Activated T-cell treated with anti-CD3 and anti-CD28 coated beads, Interleukin-2, amount 50 U/mL, for 24 hours (primary cell): Measurements from ENCODE around the gene TEX2.

Experiments used
- DNase-seq: peaks from one replicate; pipeline ENCODE4 v3.0.0-alpha.2; 2020
- H3K27ac Mint-ChIP-seq: 2 replicates; pipeline ENCODE4 v1.8.0; 2020; ENCODE audit warnings: mild to moderate bottlenecking, mixed read lengths
- H3K27me3 Mint-ChIP-seq: 2 replicates; pipeline ENCODE4 v1.8.0; 2020; ENCODE audit warnings: mixed read lengths
- H3K36me3 Mint-ChIP-seq: 2 replicates; pipeline ENCODE4 v1.8.0; 2020; ENCODE audit warnings: low read depth, mixed read lengths
- H3K4me1 Mint-ChIP-seq: 2 replicates; pipeline ENCODE4 v1.8.0; 2020; ENCODE audit warnings: low read depth, mixed read lengths
- H3K4me3 Mint-ChIP-seq: 2 replicates; pipeline ENCODE4 v1.8.0; 2020; ENCODE audit warnings: mild to moderate bottlenecking, moderate library complexity, mixed read lengths
- H3K9me3 Mint-ChIP-seq: 2 replicates; pipeline ENCODE4 v1.8.0; 2020; ENCODE audit warnings: mixed read lengths

Gene TEX2

DNA sequence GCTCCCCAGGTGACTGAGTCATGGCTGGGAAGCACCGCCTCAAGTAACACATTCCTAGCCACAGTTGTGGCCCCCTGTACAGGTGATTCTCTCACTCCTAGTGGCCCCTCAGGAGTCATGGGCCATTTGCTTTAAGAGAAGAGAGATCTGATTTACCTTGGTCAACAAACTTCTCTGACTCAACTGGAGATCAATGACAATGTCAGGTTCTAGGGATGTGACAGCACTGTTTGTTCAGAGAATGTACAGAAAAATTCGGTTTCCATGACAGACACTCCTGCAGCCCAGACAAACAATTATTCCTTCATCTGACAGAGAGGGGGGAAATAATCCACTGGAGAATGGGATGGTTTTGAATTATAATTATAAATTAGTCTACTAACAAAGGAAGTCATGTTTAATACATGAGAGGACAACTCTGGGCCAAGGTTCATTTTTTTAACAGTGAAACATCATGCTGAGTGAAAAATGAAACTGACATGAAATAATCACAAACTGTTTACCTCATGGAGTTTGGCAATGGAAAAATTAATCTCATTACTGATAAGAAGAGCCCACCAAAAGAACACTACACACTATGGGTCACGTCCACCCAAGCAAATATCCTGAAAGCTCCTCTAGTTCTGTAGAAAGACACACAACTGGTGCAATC is 142.8 kb downstream of the TEX2 start:
- H3K36me3 Mint-ChIP-seq: peaks cover 10% of the 10 kb centered on the region
- no peak for DNase-seq
- no peaks in the 10 kb centered on the region for H3K9me3 Mint-ChIP-seq
- no peak overlapping the region for H3K4me3 Mint-ChIP-seq
- peaks cover 75% of the 10 kb centered on the region for H3K4me1 Mint-ChIP-seq
- peak overlapping the region; percentile 91 for H3K27ac Mint-ChIP-seq
- H3K27me3 Mint-ChIP-seq: no peaks in the 10 kb centered on the region

DNA sequence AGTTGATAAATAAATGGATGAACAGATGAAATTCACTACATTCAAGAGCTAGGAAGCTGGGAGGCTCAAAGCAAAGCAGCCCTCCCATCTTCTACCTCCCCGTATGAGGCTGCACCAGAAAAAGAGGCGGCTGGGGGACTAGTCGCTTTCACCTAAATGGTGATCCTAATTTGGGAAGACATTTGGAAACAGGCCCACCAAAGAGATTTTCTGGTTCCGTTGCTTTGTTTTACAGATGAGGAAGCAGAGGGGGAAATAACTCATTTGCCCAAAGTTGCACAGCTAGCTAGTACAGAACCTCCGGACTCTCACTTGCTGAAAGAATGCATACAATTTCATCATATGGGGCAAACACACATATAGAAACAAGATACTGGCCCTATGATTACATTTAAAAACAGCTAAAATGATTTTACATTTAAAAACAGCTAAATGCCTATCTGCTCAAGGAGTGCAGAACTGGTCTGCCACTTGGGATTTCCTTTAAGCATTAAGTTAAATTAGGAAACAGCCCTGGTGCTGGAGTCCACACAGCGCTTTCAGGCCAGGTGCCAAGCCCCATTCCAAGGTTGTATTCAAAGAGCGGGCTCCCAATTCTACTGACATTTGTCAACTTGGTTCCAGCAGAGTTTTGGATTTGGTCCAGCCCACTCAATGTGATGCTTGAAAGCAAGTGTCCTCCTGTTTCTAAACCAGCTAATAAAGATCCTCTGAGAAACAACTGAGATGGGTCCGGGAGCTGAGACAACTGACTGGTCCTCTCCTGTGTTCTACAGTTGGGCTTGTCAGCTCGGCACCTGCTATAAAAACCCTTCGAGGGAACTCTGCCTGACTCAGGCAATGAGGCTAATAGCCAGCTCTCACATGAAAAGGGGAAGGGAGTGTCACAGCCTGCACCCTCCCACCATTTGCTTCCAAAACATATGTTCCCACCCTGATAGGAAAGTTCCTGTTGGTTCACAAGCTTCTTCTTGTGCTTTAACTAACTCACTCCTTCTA is 144.8 kb downstream of the TEX2 start:
- Mint-ChIP-seq H3K4me3 (no peak overlapping the region), H3K27ac (no peak overlapping the region), H3K36me3 (peaks cover 3% of the 10 kb centered on the region), H3K27me3 (no peaks in the 10 kb centered on the region), H3K9me3 (no peaks in the 10 kb centered on the region), H3K4me1 (peaks cover 73% of the 10 kb centered on the region)
- no peak for DNase-seq

DNA sequence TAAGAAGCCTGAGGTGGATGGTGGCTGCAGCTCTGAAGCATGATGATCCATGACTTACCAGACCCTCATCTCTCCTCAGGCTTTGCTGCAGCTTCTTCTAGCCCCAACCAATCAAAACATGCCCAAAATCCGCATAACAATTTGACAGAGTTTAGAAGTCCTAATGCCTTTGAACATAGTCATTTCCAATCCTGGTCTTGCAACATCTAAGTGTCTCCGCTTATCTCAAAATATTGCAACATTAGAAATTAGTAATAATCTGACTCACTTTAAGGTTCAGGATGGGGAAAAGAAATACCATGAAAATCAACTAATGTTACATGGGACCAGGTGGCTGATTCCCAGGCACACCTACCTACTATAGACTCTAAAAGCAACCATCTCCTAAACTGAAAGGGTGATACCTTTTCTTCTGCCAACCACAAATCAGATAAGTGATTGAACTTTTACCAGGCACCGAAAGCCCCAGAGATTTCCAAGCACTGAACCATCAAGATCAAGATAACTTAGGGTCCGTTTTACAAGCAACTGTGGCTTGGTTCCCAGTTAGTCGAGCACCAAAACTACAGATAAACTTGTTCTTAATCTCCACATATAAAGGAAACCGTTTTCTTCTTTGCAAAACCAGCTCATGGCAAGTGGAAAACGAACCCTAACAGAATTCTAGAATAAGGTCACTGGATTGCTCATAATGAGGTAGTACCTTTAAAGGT is 147.1 kb downstream of the TEX2 start:
- Mint-ChIP-seq H3K4me1 (peaks cover 60% of the 10 kb centered on the region), H3K27ac (peak overlapping the region; percentile 88)

DNA sequence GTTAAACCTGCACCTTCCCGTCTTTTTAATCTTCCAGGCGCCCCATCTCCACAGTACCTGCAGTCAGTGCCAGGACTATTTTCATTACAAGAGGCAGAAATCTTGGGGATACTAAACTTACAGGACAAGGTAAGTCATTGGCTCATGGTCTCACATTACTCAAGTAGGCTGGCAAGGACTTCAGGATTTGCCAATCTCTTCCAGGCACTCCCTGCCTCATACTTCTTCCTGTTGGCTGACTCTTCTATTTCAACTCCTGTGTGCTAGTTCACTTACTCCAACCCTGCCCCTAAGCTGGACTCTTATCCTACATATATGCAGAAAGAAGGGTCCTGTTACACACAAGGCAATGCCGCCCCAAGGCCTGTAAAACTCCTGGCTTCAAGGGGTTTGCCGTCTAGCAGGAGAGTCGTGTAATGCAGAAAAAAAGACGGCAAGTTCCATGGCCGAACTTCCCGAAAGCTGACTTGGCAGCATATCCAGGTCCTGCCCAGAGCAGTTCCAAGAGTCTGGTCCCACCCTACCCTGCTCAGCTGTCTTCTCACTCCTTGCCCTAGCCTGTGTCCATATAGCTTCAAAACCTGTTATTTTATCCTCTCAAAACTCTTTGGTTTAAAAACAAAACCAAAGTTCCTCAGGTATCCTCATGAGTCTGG is 147.9 kb downstream of the TEX2 start:
- Mint-ChIP-seq H3K4me1 (peaks cover 55% of the 10 kb centered on the region), H3K36me3 (peaks cover 3% of the 10 kb centered on the region), H3K4me3 (no peak overlapping the region), H3K27ac (peak overlapping the region; percentile 88), H3K27me3 (no peaks in the 10 kb centered on the region), H3K9me3 (no peaks in the 10 kb centered on the region)
- no peak for DNase-seq

More for the DNA sequence above, 147.1 kb downstream of the TEX2 start:
- Mint-ChIP-seq H3K36me3 (peaks cover 5% of the 10 kb centered on the region), H3K27me3 (no peaks in the 10 kb centered on the region), H3K9me3 (no peaks in the 10 kb centered on the region), H3K4me3 (peak overlapping the region; percentile 30)
- no peak for DNase-seq

DNA sequence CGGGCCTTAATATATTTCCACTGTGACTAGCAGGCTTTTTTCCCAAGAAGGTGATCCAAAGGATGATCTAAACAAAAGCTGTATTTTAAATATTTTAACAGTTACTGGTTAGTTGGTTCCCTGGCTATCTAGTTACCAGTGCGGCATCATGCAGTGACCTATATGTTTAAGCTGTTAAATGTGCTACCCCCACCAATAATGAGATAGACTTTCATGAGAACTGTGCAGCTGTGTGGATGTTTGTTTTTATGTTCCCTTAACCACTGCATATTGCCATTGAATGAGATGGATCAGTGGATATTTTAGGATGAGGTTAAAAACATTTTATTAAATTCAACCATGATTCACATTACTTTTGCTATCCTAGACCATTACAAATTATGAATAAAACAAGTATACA is 150.1 kb downstream of the TEX2 start:
- Mint-ChIP-seq H3K36me3 (peaks cover 8% of the 10 kb centered on the region), H3K27ac (no peak overlapping the region)

DNA sequence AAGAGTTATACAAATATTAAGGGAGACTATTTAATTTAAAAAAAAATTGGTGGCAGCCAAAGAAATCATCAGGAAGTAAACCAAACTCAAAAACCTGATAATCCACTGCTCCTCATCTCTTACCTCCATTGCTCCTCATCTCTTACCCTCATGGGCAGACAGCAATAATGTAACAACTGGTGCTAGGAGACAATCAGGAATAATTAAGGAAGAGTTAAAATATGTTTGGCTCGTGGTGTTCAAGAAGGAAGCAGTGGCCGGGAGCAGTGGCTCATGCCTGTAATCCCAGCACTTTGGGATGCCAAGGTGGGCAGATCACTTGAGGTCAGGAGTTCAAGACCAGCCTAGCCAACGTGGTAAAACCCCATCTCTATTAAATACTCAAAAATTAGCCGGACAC is 151.2 kb downstream of the TEX2 start:
- no peaks in the 10 kb centered on the region for H3K9me3 Mint-ChIP-seq
- no peaks in the 10 kb centered on the region for H3K27me3 Mint-ChIP-seq
- H3K27ac Mint-ChIP-seq: no peak overlapping the region
- no peak for DNase-seq
- peaks cover 8% of the 10 kb centered on the region for H3K36me3 Mint-ChIP-seq
- H3K4me1 Mint-ChIP-seq: peaks cover 57% of the 10 kb centered on the region
- no peak overlapping the region for H3K4me3 Mint-ChIP-seq

More for the DNA sequence above, 150.1 kb downstream of the TEX2 start:
- Mint-ChIP-seq H3K4me3 (no peak overlapping the region), H3K9me3 (no peaks in the 10 kb centered on the region), H3K4me1 (peaks cover 54% of the 10 kb centered on the region), H3K27me3 (no peaks in the 10 kb centered on the region)
- DNase-seq: no peak

DNA sequence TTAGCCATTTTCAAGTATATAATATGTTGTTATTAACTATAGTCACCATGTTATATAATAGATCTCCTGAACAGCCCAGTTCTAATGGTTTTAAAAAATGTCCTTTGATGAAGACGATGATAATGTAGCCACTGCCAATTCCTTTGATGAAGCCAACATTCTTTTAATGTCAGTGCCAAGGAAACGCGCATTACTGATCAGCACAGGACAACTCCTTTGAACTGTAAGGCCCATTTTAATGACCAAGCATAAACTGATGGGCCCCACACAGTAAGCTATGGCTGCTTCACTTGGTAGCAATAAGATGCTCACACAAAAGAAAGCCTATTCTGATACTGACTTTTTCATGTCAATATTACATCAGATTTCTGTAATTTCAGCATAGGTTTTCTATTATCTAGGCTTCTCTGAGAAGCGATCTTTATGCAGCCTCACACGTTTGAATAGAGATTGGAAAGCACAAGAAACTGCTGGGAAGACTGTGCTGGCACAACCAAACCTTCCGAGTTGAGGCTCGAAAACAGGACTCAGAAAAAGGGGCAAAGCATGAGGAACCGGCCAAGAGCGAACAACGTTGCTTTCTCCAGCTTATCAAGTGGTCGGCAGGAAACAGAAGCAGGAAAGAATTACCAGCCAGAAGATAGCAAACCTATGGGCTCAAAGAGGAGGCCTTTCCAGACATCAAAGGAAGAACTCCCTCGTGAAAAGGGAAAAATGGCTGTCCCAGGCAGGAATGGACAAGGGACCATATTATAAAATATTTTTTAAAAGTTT is 152.5 kb downstream of the TEX2 start:
- Mint-ChIP-seq H3K4me3 (no peak overlapping the region), H3K27me3 (no peaks in the 10 kb centered on the region), H3K4me1 (peaks cover 57% of the 10 kb centered on the region), H3K27ac (no peak overlapping the region), H3K9me3 (no peaks in the 10 kb centered on the region), H3K36me3 (peaks cover 8% of the 10 kb centered on the region)
- DNase-seq: no peak

DNA sequence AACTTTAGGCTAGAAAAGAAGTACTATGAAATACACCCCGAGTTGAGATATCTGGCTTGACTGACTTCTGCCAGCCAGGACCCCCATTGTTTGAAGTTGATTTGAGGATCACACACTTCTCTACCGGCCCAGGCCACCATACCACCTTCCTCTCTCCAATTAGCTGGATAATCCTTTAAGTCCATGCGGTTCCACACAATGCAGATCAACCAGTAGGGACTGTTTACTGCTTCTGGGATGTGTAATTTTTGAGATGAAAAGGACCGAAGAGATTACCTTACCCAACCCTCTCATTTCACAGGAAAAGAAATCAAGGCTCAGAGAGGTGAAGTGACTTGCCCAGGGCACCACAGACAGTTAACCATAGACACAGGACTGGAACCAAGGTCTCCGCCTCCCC is 153.7 kb downstream of the TEX2 start:
- Mint-ChIP-seq H3K27ac (peak overlapping the region; percentile 55), H3K4me1 (peaks cover 52% of the 10 kb centered on the region), H3K9me3 (no peaks in the 10 kb centered on the region), H3K4me3 (no peak overlapping the region), H3K27me3 (no peaks in the 10 kb centered on the region), H3K36me3 (peaks cover 8% of the 10 kb centered on the region)
- DNase-seq: no peak

DNA sequence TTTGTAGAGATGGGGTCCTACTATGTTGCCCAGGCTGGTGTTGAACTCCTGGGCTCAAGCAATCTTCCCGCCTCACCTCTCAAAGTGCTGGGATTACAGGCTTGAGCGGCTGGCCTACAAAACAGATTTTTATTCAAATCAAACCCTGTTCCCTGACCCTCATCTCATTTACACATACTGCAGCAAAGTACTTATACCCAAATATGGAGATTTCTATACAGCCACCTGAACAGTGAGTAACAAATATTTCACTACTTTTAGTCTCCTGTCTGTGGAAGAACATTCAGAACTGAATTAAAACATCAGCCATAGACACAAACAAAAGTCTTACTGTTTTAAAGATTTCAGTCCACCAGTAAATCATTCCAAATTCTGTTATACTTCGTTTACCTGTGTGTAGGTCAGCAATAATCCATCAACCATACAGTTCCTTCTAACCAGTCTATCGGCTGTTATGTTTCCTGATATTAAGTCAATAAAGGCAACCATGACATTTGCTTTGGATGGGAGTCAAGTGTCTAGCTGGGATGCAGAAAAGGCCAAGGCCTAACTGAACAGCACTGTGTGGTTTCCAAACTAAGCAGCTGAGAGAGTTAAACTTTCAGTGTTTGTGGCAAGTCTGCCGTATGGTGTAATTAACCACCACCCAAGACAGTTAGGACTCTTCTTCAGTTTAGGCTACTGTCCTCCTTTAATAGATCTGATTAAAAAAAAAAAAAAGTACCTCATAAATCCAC is 155.4 kb downstream of the TEX2 start:
- Mint-ChIP-seq H3K4me1 (peaks cover 59% of the 10 kb centered on the region), H3K27me3 (no peaks in the 10 kb centered on the region), H3K4me3 (no peak overlapping the region), H3K9me3 (no peaks in the 10 kb centered on the region), H3K27ac (peak overlapping the region; percentile 77), H3K36me3 (peaks cover 6% of the 10 kb centered on the region)
- no peak for DNase-seq

DNA sequence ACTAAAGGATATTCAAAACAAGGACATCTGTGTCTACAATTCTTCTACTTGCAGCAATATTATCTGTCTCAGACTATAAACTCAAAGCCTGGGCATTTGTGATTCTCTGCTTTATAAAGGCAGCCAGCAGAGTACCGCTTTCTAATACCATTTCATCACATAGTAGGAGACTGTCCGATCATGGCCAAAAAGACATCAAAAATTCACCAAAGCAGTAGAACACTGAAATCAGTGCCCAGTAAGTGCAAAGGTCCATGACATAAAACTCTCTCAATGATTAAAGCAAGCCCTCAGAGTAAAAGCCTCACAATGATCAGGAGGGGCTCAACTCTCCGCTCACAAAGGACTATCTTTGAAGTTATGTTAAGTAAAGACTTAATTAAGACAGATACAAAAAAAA is 156.1 kb downstream of the TEX2 start:
- DNase-seq: no peak
- peaks cover 10% of the 10 kb centered on the region for H3K36me3 Mint-ChIP-seq
- no peak overlapping the region for H3K4me3 Mint-ChIP-seq
- H3K27ac Mint-ChIP-seq: peak overlapping the region; percentile 77
- peaks cover 61% of the 10 kb centered on the region for H3K4me1 Mint-ChIP-seq
- no peaks in the 10 kb centered on the region for H3K9me3 Mint-ChIP-seq
- no peaks in the 10 kb centered on the region for H3K27me3 Mint-ChIP-seq

DNA sequence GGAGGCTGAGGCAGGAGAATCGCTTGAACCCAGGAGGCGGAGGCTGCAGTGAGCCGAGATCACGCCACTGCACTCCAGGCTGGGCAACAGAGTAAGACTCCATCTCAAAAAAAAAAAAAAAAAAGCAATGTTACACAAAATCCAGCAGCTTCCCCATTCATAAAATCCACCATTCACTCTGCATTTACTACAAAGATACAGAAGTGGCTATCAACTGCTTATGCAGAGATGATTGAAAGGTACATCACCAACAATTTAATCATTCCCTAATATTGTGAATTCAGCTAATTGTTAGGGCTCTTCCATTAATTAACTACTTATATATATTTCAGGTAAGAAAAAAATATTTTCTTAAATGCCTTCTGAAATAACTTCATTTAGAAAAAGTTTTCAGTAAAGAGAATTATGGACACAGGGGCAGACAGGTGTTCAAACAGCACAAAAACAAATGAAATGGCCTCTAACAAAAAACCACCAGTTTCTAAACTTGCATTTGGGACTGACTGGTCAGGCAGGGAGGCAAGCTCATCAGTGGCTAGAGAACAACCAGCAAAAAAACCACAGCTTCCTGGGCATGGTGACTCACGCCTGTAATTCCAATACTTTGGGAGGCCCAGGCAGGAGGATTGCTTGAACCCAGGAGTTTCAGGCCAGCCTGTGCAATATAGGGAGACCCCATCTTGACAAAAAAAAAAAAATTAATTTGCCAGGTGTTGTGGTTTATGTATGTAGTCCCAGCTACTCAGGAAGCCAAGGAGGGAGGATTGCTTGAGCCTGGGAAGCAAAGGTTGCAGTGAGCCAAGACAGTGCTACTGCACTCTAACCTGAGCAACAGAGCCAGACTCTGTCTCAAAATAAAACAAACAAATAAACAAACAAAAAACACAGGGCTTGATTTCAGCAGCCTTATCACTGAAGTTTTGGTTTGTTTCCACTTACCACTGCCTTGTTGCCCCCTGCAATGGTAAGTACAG is 159.4 kb downstream of the TEX2 start:
- no peak overlapping the region for H3K4me3 Mint-ChIP-seq
- peaks cover 60% of the 10 kb centered on the region for H3K4me1 Mint-ChIP-seq
- H3K27ac Mint-ChIP-seq: no peak overlapping the region
- no peaks in the 10 kb centered on the region for H3K9me3 Mint-ChIP-seq
- H3K36me3 Mint-ChIP-seq: peaks cover 7% of the 10 kb centered on the region
- no peaks in the 10 kb centered on the region for H3K27me3 Mint-ChIP-seq
- no peak for DNase-seq

DNA sequence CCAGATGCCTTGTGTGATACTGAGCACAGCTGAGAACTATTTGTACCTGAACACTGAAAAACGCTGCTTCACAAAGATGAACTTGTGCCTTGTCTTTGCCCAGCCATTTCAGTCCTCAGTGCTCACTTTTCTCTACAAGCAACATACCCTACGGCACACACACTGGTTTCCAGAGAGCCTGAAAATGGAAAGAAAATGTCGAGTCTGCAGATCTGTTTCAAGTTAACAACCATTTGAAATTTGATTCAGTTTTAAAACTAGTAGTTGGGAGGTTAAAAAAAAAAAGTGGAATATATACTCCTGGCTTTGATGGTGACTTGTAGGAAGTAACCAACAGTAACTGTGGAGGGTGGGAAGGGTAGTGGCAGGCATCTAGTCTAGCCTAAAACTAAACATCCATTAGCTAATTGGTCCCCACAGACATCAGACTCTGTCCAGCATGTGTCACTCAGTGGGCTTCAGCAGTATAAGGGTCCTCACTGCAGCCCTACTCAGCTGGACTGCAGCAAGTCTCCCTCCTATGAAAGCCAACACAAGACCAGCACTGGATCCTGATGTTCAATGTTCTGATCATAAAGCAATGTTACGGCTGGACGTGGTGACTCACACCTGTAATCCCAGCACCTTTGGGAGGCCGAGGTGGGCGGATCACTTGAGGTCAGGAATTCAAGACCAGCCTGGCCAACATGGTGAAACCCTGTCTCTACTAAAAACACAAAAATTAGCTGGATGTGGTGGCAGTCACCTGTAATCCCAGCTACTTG is 160.3 kb downstream of the TEX2 start:
- Mint-ChIP-seq H3K36me3 (peaks cover 11% of the 10 kb centered on the region), H3K4me1 (peaks cover 59% of the 10 kb centered on the region), H3K27me3 (no peaks in the 10 kb centered on the region), H3K4me3 (no peak overlapping the region), H3K27ac (no peak overlapping the region), H3K9me3 (no peaks in the 10 kb centered on the region)
- DNase-seq: no peak
